HG03066 (cell line): ENCODE results near the gene CIZ1.
A peak's percentile ranks its signal among the peaks of the same experiment; 100 is the strongest.

Experiments used
- ATAC-seq: cut with Tn5 transposase; IDR thresholded peaks from one replicate; pipeline ENCODE4 v1.9.1; 2021; ENCODE audit warnings: low read depth; ENCODE audit not compliant: unreplicated experiment

The CIZ1 gene

GRCh38 chr9:128164307-128164885, 27.0 kb downstream of the CIZ1 start:
- ATAC-seq: no peak

GRCh38 chr9:128163523-128164306, 27.7 kb downstream of the CIZ1 start:
- no peak for ATAC-seq

DNA sequence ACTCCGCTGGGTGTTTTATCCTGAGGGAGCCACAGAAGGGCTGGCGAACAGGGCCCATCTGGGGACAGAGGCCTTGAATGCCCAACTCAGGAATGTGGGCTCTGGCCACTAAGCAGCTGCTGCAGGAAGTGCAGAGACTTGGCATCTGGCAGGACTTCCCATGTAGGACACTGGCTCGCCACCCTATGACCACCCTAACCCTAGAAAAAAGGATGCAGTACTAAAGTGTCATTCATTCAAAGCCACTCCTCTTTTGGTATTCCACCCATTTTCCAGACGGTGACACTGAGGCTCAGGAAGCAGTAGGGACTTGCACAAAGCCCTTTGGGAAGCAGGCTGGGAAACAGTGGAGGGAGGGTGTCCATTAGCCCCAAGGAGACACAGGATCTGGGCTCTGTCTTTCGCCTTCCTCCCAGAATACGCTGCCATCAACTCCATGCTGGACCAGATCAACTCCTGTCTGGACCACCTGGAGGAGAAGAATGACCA, 28.3 kb downstream of the CIZ1 start:
- no peak for ATAC-seq

DNA sequence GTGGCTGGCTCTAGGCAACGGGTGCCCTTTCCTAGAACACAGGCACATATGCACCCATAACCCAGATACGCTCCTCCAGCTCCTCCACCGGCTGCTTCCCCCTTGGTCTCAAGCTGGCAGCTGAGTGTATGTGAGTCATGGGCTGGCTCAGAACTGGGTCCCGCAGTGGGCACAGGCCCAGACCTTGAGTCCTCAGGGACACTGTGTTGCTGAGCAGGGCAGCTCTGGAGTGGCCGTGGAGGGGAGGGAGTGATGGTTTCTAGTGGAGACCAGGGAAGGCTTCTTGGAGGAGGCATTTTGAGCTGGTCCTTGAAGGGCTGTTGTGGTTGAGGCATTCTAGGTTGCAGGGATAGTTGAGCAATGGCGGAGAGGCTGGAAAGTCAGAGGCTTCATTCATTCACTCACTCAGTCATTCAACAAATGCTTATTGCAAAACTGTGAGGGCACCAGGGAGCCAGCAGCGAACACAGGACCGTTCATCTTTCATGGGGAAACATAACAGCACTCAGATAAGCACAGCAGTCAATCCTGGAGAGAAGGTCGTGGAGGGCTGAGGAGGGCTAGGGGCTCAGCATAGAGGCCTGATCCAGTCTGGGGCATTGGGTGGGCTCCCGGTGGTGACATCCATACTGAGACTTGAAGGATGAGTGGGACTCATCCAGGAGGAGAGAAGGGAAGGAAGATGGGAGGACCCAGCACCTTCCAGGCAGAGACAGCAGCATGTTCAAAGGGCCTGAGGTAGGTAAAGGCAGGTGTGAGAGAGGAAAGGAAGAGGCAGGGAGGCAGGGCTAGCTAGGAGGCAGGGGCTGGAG, 29.0 kb downstream of the CIZ1 start:
- ATAC-seq: no peak

GRCh38 chr9:128161215-128161902, 30.0 kb downstream of the CIZ1 start:
- ATAC-seq: no peak

DNA sequence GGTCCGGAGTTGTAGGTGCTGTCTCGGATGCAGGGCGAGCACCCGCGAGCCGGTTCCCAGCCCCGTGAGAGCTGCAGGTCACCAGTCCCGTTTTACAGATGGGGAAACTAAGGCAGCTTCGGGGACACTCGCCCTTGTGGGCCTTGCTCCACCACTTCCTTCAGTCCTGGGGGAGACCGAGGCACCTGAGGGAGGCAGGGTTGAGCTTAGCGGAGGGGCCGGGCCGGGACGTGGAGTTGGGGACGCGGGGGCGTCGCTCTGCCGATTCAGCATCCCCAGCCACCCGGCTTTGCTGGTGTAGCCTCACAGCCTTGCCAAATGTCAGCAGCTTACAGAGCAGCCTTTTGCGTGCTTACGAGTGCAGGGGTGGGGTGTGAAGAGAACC, 30.8 kb downstream of the CIZ1 start:
- ATAC-seq: no peak

DNA sequence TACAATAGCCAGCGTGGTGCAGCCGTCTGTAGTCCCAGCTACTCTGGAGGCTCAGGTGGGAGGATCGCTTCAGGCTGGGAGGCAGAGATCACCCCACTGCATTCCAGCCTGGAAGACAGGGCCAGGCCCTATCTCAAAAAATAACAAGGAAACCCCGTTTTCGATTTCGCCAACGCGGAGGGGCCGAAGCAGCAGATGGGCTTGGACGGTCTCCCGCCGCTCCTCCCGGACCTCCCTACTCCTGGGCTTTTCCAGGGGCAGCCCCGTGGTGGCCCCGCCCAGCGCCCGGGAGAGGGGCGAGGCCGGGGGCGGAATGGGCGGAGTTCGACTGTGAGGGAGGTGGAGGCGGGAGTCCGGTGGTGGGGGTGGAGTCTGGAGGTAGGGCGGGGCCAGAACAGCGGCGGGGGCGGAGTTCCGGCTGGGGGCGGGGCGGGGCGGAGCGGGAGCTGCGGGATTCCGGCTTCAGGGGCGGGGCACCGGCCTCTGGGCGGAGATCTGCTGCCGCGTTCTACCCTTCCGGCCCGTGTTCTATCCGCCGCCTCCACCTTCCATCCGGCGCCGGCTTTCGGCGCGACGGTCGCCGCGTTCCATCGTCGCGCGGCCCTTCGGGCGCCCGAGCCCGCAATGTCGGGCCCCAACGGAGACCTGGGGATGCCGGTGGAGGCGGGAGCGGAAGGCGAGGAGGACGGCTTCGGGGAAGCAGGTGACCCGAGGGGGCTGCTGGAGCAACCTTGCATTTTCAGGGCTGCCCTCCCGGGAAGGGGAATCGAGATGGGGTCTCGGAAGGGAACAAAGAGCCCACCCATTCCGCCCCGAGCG, 31.4 kb downstream of the CIZ1 start, which contains the start of gene BBLN:
Gene BBLN (plus strand): TSS at position 482 of the 819 bp plus-strand sequence. CDS start 143 bp downstream, at position 625.
- peak; percentile 83 for ATAC-seq

DNA sequence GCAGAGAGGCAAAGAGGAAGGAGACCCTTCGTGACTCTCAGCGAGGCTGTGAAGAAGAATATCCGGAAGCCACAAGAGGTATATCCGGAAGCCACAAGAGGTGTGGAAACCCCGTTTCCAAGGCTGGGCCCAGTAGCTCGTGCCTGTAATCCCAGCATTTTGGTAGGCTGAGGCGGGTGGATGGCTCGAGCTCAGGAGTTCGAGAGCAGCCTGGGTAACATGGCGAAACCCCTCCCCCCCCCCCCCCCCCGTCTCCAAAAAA, 31.9 kb downstream of the CIZ1 start:
- ATAC-seq: peak; percentile 8

GRCh38 chr9:128155736-128156500, 35.5 kb downstream of the CIZ1 start:
- ATAC-seq: no peak

DNA sequence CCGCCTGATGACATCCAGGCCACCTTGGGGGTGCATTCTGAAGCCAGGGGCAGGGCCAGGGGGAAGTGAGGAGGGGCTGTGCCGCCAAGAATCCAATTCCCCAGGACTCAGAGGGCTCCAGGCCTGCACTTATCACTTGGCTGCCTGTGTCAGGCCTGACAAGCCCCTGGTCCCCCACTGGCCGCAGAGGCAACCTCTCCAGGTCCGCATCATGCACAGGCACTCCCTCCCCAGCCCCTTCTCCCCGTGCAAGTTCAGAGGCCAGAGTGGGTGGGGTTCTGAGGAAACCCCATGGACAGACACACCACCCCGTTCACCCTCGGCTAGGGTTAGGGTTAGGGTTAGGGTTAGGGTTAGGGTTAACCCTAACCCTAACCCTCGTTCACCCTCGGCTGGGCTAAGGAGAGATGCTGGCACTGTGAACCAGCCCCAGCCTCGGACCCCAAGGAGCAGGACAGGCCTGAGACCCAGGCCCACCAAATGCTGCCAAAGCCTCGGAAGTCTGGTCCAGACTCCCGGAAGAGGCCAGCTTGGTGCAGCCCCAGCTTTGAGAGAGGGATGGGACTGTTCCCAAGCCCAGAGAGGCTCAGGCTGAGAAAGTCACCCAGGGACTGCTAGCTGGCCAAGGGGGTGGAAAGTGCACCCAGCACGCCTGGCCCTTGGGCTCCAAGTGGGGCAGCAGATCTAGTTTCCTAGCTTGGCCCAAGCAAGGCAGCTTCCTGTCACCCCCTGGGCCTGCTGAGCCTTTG, 37.3 kb downstream of the CIZ1 start:
- no peak for ATAC-seq

DNA sequence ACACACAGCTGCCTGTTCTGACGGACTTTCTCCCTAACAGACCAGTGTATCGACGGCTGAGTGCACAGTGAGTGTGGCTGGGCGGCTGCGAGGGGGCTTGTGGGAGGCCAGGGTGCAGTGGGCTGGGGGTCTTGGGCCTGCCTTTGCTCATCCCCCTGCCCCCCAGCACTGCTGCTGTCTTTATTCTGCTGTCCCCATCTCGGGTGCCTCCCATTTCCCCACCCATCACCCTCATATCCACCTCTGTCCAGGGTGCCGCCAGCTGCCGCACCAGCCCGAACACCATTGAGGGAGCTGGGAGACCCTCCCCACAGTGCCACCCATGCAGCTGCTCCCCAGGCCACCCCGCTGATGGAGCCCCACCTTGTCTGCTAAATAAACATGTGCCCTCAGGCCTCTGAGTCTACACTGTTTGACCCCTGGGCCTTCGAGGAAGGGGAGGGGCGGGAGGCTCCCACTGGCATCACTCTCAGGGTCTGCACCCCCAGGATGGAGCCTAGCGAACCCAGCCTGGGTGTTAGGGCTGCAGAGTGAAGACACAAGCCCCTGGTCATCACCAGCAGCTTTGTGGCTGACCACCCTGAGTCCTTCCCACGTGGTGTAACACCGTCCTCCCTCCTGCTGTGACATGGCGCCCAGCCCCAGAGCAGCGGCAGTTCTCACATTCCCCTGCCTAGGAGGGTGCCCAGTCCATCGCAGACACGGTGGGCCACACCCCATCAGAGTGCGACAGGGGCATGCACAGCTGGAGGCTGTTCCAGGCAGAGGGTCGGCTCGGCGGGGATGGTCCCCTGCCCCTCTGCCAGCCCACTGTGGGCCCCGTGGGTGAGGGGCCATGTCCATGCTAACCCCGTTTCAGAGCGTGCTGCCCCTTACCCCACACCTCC, 38.1 kb downstream of the CIZ1 start:
- no peak for ATAC-seq

- no peak for ATAC-seq
Measured at GRCh38 chr9:128152133-128153059, 39.0 kb downstream of the CIZ1 start.

- ATAC-seq: no peak
Measured at GRCh38 chr9:128151309-128152132, 39.9 kb downstream of the CIZ1 start.

DNA sequence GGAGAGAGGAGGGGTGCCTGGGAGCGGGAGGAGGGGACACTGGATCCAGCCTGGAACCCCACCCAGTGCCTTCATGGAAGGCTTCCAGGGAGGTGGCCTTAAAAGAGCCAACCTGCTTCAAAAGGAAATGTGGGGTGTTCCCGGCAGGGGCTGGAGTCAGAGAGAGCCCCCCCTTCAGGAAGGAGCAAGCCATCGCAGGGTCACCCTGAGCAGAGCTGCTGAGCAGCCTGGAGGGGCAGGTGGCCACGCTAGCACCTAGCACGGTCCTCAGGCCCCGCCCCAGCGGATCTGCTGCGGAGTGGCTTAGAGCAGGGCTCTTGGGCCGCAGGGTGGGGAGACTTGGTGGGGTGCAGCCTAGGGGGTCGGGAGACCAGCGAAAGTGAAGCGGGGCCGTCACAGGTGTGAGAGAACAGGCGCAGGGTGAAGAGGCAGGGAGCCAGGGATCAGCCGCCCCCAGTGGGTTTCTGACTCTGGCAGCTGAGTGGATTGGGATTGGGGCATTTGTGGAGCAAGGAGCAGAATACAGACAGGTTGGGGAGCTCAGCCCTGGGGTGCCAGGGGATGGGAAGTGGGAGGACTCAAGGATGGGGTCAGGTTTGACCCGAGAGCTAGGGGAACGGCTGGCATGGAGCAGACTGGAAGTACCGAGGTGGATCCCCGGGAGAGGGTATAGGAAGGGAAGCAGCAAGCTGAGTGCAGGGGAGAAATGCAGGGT, 40.6 kb downstream of the CIZ1 start:
- ATAC-seq: no peak

GRCh38 chr9:128149951-128150593, 41.3 kb downstream of the CIZ1 start:
- no peak for ATAC-seq
